Measurements from ENCODE around the gene BAD. TPM values are rescaled to one million over a fixed set of nuclear protein-coding genes. Genes with fewer than 3 reads are reported as not detected.

The BAD gene
- total and polyA plus RNA-seq, 2 of the 13 experiments (the other 11 are each of a cell fraction or from before 2014, with no cell fraction given): 17.9 to 28.5 TPM

GRCh38 chr11:64284962-64285884, 758 bp upstream of the BAD start, which contains the start of gene GPR137 (continued):
- TF ChIP-seq ZBTB49 (CRISPR knock-in tag; IDR thresholded peaks at IDR 0.05; ENCODE audit: borderline replicate concordance) (no peak), PCBP1 (IDR thresholded peaks at IDR 0.05; ENCODE audit: borderline replicate concordance, low read depth, low read length) (no peak), ZNF143 (CRISPR knock-in tag; IDR thresholded peaks at IDR 0.05) (no peak), ZSCAN29 (CRISPR knock-in tag; conservative IDR thresholded peaks at IDR 0.05) (no peak), RORA (CRISPR knock-in tag; IDR thresholded peaks at IDR 0.05) (no peak), JARID2 (CRISPR knock-in tag; IDR thresholded peaks at IDR 0.05; ENCODE audit: insufficient replicate concordance) (no peak), NFE2L1 (CRISPR knock-in tag; IDR thresholded peaks at IDR 0.05; ENCODE audit: borderline replicate concordance) (no peak), ZSCAN9 (CRISPR knock-in tag; IDR thresholded peaks at IDR 0.05; ENCODE audit: borderline replicate concordance) (no peak), KIAA2018 (CRISPR knock-in tag; IDR thresholded peaks at IDR 0.05; ENCODE audit: borderline replicate concordance) (no peak), ZNF629 (CRISPR knock-in tag; conservative IDR thresholded peaks at IDR 0.05) (no peak), ZNF460 (CRISPR knock-in tag; IDR thresholded peaks at IDR 0.05; ENCODE audit: borderline replicate concordance) (no peak), ZNF772 (CRISPR knock-in tag; IDR thresholded peaks at IDR 0.05) (peak; percentile 54; the same call in 1 of the 2 replicates), NR3C1 (CRISPR knock-in tag; IDR thresholded peaks at IDR 0.05) (no peak), ZNF33A (CRISPR knock-in tag; IDR thresholded peaks at IDR 0.05; ENCODE audit: borderline replicate concordance) (no peak), TBX3 (IDR thresholded peaks at IDR 0.05; ENCODE audit: borderline replicate concordance) (no peak), MED13 (CRISPR knock-in tag; IDR thresholded peaks at IDR 0.05) (no peak), GATAD2A (CRISPR knock-in tag; IDR thresholded peaks at IDR 0.05) (no peak), ASH2L (IDR thresholded peaks at IDR 0.05; ENCODE audit: insufficient read length, low read depth, low read length) (peak; percentile 58), ZNF672 (CRISPR knock-in tag; IDR thresholded peaks at IDR 0.05) (no peak), DMAP1 (CRISPR knock-in tag; IDR thresholded peaks at IDR 0.05) (0 out of 2 replicates have a peak, but pooled peaks have one; percentile 9)
